ENCODE data around the gene TIAM1.

Gene TIAM1

DNA sequence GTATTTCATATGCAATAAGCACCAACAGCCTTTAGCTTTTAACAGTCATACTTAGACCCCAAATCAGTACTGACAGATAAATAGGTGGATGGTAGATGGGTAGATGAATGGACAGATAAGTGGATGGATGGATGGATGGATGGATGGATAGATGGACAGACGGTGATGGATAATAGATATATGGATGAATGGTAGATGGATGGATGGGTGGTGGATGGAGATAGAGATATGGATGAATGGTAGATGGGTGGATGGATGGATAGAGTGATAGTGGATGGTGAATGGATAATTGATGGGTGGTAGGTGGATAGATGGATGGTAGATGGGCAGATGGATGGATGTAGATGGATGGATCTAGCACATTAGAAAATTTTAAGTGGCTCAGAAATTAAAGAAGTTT lies 62.5 kb downstream of the TIAM1 start:
- DNase-seq (ENCODE audit: low read depth): no peak
- H3K4me3 ChIP-seq (ENCODE audit: low read length): no peak overlapping the region
- TF ChIP-seq, protein P1, sequence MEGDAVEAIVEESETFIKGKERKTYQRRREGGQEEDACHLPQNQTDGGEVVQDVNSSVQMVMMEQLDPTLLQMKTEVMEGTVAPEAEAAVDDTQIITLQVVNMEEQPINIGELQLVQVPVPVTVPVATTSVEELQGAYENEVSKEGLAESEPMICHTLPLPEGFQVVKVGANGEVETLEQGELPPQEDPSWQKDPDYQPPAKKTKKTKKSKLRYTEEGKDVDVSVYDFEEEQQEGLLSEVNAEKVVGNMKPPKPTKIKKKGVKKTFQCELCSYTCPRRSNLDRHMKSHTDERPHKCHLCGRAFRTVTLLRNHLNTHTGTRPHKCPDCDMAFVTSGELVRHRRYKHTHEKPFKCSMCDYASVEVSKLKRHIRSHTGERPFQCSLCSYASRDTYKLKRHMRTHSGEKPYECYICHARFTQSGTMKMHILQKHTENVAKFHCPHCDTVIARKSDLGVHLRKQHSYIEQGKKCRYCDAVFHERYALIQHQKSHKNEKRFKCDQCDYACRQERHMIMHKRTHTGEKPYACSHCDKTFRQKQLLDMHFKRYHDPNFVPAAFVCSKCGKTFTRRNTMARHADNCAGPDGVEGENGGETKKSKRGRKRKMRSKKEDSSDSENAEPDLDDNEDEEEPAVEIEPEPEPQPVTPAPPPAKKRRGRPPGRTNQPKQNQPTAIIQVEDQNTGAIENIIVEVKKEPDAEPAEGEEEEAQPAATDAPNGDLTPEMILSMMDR (conservative IDR thresholded peaks at IDR 0.05; ENCODE audit: low read depth, low read length): no peak

DNA sequence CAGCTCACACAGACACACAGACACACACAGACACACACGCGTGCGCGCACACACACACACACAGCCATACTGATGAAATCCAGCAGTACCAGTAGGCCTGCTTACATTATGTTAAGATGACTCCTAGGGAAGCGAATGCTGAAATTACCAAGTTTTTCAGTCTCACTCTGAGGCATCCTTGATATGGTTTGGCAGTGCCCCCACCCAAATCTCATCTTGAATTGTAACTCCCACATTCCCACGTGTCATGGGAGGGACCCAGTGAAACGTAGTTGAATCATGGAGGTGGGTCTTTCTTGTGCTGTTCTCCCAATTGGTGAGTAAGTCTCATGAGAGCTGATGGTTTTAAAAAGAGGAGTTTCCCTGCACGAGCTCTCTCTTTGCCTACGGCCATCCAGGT lies 64.1 kb downstream of the TIAM1 start:
- H3K4me3 ChIP-seq (ENCODE audit: low read length): no peak overlapping the region
- TF ChIP-seq, protein P1 (conservative IDR thresholded peaks at IDR 0.05; ENCODE audit: low read depth, low read length): no peak
- DNase-seq (ENCODE audit: low read depth): no peak

DNA sequence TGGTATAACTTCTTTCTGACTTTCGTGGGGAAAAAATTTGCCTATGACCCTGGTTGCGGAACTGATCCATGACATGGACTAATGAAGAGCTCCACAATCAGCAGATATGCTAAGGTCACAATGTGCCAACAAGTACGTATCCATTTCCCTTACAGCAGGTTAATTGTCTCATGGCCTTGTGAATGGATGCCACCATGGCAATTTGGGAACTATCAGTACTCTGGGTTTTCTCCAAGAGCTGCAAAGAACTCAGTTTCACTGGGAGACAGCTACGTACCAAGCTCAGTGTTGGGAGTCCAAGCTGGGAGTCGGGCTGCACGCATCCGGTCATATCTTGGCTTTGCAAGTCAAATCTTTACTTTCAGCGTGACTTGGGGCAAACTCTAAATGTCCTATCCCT lies 64.8 kb downstream of the TIAM1 start:
- DNase-seq (ENCODE audit: low read depth): no peak
- H3K4me3 ChIP-seq (ENCODE audit: low read length): no peak overlapping the region
- TF ChIP-seq, protein P1 (conservative IDR thresholded peaks at IDR 0.05; ENCODE audit: low read depth, low read length): no peak

DNA sequence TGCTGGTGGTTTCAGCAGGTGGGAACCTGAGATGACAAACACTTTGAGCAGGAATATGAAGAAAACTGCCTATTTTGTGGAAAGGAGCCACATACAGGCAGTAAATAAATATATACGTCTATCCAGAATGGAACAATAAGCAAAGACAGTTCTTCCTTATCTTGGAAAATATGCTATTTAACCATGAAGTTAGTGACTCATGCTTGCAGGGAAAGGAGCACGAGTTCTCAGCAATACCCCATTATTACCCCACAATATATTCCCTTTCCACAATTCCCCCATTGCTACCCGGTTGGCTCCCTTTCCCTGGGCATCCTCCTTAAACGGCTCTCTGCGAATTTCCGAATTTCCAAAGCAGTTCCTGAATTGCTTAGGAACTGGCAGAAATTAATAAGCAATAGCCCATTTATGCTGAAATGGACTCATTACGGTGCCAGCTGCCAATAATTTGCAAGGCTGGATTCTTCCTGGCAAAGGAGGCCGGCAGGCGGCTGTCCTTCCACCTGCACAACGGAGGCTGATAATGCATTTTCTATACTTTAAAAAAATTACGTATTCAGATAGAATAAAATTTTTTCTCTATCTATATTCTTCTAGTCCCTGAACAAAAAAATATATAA lies 65.4 kb downstream of the TIAM1 start:
- TF ChIP-seq, protein P1 (conservative IDR thresholded peaks at IDR 0.05; ENCODE audit: low read depth, low read length): no peak
- DNase-seq (ENCODE audit: low read depth): no peak
- H3K4me3 ChIP-seq (ENCODE audit: low read length): no peak overlapping the region

DNA sequence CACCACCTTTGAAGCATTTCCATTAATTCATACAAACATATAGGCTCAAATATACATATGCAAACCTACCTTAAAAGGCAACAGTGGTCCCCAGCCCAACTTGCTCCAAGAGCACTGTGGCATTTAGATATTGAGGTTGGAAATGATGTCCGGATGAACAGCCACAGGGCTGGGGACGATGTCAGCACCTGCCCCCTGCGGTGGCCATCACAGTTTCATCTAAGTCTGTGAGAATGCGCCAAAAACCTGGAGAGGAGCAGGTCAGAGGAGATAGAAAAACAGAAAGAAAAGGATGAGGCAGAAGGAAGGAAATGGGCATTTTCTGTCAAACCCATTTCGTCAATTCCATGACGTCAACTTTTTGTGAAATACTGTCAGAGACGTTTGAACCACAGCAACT lies 67.4 kb downstream of the TIAM1 start:
- TF ChIP-seq, protein P1 (conservative IDR thresholded peaks at IDR 0.05; ENCODE audit: low read depth, low read length): no peak
- H3K4me3 ChIP-seq (ENCODE audit: low read length): no peak overlapping the region
- DNase-seq (ENCODE audit: low read depth): no peak

DNA sequence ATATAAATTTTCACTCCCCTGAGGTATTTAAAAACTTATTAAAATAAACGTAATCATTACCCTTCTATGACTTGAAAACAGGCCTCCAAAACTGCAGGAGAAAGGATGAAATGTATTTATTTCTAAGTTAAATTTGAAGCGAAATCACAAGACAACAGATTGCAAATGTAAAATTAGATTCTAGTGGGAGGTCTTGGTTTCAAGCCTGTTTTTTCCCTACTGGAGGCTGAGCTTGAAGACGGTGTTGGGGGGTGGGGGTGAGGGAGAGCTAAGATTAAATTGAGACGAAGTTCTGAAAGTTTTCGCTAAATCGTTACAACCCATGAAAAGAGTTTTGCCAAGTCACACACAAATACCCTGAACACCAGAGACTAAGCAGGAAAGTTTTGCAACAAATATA lies 68.2 kb downstream of the TIAM1 start:
- TF ChIP-seq, protein P1 (conservative IDR thresholded peaks at IDR 0.05; ENCODE audit: low read depth, low read length): no peak
- H3K4me3 ChIP-seq (ENCODE audit: low read length): no peak overlapping the region
- no peak for DNase-seq (ENCODE audit: low read depth)

DNA sequence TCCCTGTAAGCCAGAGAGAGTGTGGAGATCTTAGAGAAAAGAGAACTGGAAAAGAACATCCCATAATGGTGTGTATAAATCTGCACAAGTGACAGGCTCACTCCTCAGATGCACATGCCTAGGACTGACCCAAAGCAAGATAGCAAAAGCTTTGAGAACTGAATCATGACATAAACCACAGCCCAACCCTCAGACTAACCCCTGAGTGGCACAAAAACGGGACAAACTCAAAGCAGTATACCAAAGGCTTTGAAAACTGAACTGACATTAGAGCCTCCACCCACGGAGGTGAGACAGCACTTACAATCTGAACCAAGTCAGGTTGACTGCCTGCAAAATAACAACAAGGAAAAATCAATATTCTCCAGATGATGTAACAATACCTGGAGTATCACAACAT lies 70.8 kb downstream of the TIAM1 start:
- no peak for DNase-seq (ENCODE audit: low read depth)
- TF ChIP-seq, protein P1 (conservative IDR thresholded peaks at IDR 0.05; ENCODE audit: low read depth, low read length): no peak
- H3K4me3 ChIP-seq (ENCODE audit: low read length): no peak overlapping the region

All from retinal pigment epithelial cell (primary cell).